ENCODE results near the gene E2F4. TPM values are rescaled to one million over a fixed set of nuclear protein-coding genes. Genes with fewer than 3 reads are reported as not detected.

Gene E2F4
- total and polyA plus RNA-seq, 2 of the 13 experiments (the other 11 are each of a cell fraction or from before 2014, with no cell fraction given): 84.8 to 91.2 TPM

GRCh38 chr16:67210069-67210937 is 18.3 kb downstream of the E2F4 start (continued):
- TF ChIP-seq ZNF142 (CRISPR knock-in tag; IDR thresholded peaks at IDR 0.05) (no peak), TRAFD1 (CRISPR knock-in tag; IDR thresholded peaks at IDR 0.05; ENCODE audit: borderline replicate concordance) (no peak), PHB2 (IDR thresholded peaks at IDR 0.05; ENCODE audit: partially characterized antibody) (no peak), HHEX (CRISPR knock-in tag; IDR thresholded peaks at IDR 0.05) (no peak), RBAK (CRISPR knock-in tag; IDR thresholded peaks at IDR 0.05) (no peak), NFYC (CRISPR knock-in tag; IDR thresholded peaks at IDR 0.05) (no peak), ZNF3 (CRISPR knock-in tag; IDR thresholded peaks at IDR 0.05) (no peak), MAZ (IDR thresholded peaks at IDR 0.05; ENCODE audit: borderline replicate concordance, low read depth, low read length) (no peak), MAZ (CRISPR knock-in tag; IDR thresholded peaks at IDR 0.05; ENCODE audit: low read depth) (no peak), ZNF263 (CRISPR knock-in tag; IDR thresholded peaks at IDR 0.05) (no peak), ATF6 (CRISPR knock-in tag; conservative IDR thresholded peaks at IDR 0.05) (no peak), MED13 (CRISPR knock-in tag; IDR thresholded peaks at IDR 0.05) (no peak), ZNF614 (CRISPR knock-in tag; IDR thresholded peaks at IDR 0.05; ENCODE audit: borderline replicate concordance) (no peak), ZHX1 (CRISPR knock-in tag; IDR thresholded peaks at IDR 0.05; ENCODE audit: low read depth) (no peak), TAF1 (CRISPR knock-in tag; IDR thresholded peaks at IDR 0.05) (no peak), ZFX (CRISPR knock-in tag; IDR thresholded peaks at IDR 0.05; ENCODE audit: low read depth) (peak; percentile 59; the same call in 1 of the 2 replicates)
